BE2C (cell line): ENCODE results near the gene ZGPAT.

Experiments
- DNase-seq: peaks from one replicate; pipeline ENCODE4 v3.0.0-alpha.2; 2020
- H3K27me3 ChIP-seq: fragments of 250-450 bp; sonication (Bioruptor Pico); 2 replicates; pipeline ENCODE4 v1.5.1; 2020; ENCODE audit warnings: mild to moderate bottlenecking
- H3K36me3 ChIP-seq: fragments of 250-450 bp; sonication (Bioruptor Pico); 2 replicates; pipeline ENCODE4 v1.5.1; 2020; ENCODE audit warnings: mild to moderate bottlenecking
- H3K4me1 ChIP-seq: fragments of 250-450 bp; sonication (Bioruptor Pico); 2 replicates; pipeline ENCODE4 v1.5.1; 2020
- H3K4me3 ChIP-seq: 2 replicates; pipeline ENCODE4 v1.5.1; 2011; ENCODE audit warnings: low read depth, low read length
- H3K9me3 ChIP-seq: fragments of 250-450 bp; sonication (Bioruptor Pico); 2 replicates; pipeline ENCODE4 v1.5.1; 2020
- TF ChIP-seq, protein P1 (sequence below): IDR thresholded peaks from 2 replicates; pipeline ENCODE4 v1.5.1; 2012; ENCODE audit warnings: mild to moderate bottlenecking, low read depth, low read length

ZGPAT gene

DNA sequence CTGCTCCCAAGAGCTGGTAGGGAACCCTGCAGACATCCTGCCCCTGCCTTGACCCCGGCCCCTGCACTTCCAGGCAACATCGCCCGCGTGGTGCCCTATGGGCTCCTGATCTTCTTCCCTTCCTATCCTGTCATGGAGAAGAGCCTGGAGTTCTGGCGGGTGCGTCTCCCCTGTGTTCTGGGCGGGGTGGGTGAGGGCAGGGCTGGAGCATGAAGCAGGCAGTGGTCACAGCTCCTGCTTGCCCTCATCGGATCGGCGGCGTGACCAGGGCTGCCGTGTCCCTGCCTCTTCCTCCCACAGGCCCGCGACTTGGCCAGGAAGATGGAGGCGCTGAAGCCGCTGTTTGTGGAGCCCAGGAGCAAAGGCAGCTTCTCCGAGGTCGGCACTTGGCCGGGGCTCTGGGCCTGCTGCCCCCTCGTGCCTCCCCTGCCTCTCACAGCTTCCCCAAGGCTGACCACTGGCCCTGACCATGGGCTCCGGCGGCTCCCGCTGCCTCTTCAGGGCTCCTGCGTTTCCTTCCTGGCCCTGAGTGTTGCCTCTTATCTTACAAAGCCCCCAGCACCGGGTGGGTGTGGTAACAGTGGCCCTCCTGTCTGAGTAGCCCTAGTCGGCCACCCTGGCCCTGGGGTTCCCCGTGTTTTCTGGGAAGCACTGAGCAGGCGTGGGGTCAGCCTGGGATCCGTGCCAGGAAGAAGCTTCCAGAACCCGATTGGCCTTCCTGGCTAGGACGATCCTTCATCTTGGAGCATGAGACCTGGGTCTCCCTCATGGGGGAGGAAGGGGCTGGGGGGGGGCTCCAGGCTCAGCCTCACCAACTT, 19.4 kb upstream of the ZGPAT start:
- TF ChIP-seq, protein P1, sequence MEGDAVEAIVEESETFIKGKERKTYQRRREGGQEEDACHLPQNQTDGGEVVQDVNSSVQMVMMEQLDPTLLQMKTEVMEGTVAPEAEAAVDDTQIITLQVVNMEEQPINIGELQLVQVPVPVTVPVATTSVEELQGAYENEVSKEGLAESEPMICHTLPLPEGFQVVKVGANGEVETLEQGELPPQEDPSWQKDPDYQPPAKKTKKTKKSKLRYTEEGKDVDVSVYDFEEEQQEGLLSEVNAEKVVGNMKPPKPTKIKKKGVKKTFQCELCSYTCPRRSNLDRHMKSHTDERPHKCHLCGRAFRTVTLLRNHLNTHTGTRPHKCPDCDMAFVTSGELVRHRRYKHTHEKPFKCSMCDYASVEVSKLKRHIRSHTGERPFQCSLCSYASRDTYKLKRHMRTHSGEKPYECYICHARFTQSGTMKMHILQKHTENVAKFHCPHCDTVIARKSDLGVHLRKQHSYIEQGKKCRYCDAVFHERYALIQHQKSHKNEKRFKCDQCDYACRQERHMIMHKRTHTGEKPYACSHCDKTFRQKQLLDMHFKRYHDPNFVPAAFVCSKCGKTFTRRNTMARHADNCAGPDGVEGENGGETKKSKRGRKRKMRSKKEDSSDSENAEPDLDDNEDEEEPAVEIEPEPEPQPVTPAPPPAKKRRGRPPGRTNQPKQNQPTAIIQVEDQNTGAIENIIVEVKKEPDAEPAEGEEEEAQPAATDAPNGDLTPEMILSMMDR, result no peak
- H3K9me3 ChIP-seq, result no peaks in the 10 kb centered on the region
- H3K4me3 ChIP-seq, result no peak overlapping the region
- peaks cover 9% of the 10 kb centered on the region for H3K36me3 ChIP-seq
- no peak for DNase-seq
- H3K27me3 ChIP-seq, result no peaks in the 10 kb centered on the region
- no peaks in the 10 kb centered on the region for H3K4me1 ChIP-seq

DNA sequence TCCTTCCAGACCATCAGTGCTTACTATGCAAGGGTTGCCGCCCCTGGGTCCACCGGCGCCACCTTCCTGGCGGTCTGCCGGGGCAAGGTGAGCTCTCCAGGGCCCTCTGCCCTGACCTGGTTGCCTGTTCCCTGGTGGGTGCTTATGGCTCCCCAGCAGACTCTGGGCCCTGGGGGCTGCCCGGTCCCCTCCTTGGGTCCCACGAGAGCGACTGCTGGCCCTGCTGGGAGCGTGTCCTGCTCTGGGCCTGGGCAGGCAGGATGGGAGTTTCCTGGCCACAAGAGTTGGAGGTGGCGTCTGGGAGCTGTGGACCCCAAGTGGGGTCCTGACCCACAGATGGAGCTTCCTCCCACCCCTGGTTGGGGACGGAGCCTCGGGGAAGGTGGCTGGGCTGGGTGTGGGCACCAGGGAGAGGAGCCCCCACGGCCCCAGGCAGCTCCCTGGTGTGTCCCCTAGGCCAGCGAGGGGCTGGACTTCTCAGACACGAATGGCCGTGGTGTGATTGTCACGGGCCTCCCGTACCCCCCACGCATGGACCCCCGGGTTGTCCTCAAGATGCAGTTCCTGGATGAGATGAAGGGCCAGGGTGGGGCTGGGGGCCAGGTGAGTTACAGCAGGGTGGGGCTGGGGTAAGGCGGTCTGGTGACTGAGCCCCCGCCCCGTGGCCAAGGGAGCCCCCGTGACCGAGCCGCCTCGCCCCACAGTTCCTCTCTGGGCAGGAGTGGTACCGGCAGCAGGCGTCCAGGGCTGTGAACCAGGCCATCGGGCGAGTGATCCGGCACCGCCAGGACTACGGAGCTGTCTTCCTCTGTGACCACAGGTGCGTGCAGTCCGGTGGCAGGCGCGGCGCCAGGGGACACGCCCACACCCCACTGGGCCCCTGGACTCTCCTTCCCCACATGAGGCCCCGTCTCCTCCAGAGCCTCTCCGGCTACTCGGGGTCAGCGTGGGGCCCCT, 18.5 kb upstream of the ZGPAT start:
- DNase-seq, result no peak
- H3K4me1 ChIP-seq, result no peaks in the 10 kb centered on the region
- H3K9me3 ChIP-seq, result no peaks in the 10 kb centered on the region
- H3K4me3 ChIP-seq, result no peak overlapping the region
- peaks cover 9% of the 10 kb centered on the region for H3K36me3 ChIP-seq
- TF ChIP-seq, protein P1, result no peak
- H3K27me3 ChIP-seq, result no peaks in the 10 kb centered on the region

DNA sequence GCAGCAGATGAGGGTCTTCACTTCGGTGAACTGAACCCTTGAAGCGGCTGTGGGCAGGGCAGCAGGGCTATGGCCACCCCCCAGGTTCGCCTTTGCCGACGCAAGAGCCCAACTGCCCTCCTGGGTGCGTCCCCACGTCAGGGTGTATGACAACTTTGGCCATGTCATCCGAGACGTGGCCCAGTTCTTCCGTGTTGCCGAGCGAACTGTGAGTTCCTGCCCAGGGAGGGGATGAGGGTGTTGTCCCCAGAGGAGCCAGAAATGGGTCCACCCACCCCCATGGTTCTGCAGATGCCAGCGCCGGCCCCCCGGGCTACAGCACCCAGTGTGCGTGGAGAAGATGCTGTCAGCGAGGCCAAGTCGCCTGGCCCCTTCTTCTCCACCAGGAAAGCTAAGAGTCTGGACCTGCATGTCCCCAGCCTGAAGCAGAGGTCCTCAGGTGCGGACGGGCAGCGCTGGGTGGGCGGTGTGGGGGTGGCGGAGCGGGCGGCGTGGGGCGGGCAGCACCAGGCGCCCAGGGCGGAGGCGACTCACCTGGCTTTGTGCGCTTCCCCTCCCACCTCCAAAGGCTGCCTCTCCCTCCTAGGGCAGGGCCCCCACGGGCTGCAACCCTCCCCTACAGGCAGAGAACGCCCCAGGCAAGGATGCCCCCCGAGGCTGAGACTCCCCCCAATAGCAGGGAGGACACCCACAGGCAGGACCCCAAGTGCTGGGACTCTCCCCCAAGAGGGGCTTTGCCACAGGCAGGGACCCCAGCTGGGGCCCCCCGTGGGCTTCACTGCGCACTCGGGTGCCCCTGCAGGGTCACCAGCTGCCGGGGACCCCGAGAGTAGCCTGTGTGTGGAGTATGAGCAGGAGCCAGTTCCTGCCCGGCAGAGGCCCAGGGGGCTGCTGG, 17.6 kb upstream of the ZGPAT start:
- Histone ChIP-seq H3K27me3 (no peaks in the 10 kb centered on the region), H3K4me1 (no peaks in the 10 kb centered on the region), H3K4me3 (no peak overlapping the region), H3K9me3 (no peaks in the 10 kb centered on the region), H3K36me3 (peaks cover 9% of the 10 kb centered on the region)
- TF ChIP-seq, protein P1, result no peak
- DNase-seq, result no peak

DNA sequence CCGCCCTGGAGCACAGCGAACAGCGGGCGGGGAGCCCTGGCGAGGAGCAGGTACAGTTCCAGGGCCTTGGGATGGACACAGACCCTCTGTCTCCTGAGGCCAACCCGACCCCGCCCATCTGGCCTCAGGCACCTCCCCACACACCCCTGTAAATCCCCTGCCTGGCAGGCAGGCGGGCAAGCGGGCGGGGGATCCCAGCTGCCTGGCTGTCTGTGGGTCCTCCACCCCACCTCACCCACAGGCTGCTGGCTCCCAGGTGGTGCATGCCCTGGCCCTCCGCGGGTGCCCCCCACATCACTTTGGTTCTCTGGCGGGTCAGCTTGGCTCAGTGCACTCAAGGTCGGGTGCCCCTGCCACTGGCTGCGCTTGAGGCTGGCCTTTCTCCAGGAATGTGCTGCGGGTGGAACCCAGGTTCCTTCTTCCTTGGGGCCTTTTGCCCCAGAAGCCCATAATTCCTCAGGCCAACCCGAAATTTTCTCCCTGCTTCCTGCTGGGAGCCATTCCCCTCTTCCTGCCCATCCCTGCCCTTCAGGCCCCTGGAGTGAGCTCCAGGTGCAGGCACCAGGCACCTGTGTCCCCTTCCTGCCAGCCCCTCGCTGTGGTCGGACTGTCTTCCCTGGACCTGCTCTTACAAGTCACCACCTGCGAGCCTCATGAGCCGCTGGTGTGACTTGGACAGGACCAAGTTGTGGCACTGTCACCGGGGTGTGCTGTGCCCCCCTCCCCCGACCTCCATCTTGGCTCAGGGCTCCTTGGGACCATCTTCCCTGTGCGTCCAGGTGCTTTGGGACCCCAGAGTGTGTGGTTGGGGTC, 16.7 kb upstream of the ZGPAT start:
- no peaks in the 10 kb centered on the region for H3K4me1 ChIP-seq
- H3K27me3 ChIP-seq, result no peaks in the 10 kb centered on the region
- no peak overlapping the region for H3K4me3 ChIP-seq
- no peaks in the 10 kb centered on the region for H3K9me3 ChIP-seq
- peaks cover 2% of the 10 kb centered on the region for H3K36me3 ChIP-seq
- TF ChIP-seq, protein P1, result no peak
- DNase-seq, result no peak

DNA sequence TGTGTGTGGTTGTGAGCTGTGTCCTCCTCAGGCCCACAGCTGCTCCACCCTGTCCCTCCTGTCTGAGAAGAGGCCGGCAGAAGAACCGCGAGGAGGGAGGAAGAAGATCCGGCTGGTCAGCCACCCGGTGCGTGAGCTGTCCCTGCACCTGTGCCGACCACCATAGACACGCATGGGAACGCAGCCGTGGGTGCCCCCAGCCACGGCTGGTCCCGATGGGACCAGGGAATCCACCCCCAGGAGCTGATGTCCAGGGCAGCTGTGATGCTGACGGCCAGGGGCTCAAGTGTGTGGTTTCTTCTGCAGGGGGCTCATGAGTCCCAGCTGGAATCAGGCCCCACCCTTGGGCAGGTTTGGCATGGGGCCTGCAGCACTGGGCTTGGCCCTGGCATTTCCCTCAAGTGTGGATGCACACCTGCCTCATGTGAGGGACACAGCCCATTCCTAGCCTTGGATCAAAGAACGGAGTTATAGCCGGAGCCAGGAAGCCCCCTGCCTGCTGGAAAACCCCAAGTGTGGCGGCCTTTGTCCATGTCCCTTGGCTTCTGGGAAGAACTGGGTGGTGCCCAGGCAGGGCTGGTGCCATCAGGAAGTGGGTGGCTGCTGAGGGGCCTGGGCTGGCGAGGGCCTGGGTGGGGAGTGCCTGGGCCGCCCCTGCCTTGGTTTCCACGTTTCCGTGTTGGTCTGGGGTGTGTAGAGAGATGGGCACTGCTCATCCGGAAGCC, 16.0 kb upstream of the ZGPAT start:
- H3K27me3 ChIP-seq, result no peaks in the 10 kb centered on the region
- TF ChIP-seq, protein P1, result no peak
- H3K4me1 ChIP-seq, result peaks cover 4% of the 10 kb centered on the region

More for the DNA sequence above, 16.0 kb upstream of the ZGPAT start:
- Histone ChIP-seq H3K9me3 (no peaks in the 10 kb centered on the region), H3K36me3 (no peaks in the 10 kb centered on the region; the same call in 1 of the 2 replicates), H3K4me3 (no peak overlapping the region)
- DNase-seq, result no peak
